PC-9 (cell line): ENCODE results near the gene SP140. TPM values are rescaled to one million over a fixed set of nuclear protein-coding genes. Genes with fewer than 3 reads are reported as not detected.

ENCODE experiments used
- BruUV-seq: library from RNA; stranded (reverse); fragments of 400-500 nt; replicated peaks from 2 replicates; lab custom pipeline; 2021; lab: Mats Ljungman, UMichigan
- CTCF ChIA-PET: fragments of 300-600 bp; sonication (Branson Sonifier 250); formaldehyde crosslinking; loops from one replicate; lab custom pipeline; 2022; ENCODE audit warnings: antibody characterized with exemption; lab: Charles Lee
- POLR2A ChIA-PET: fragments of 300-600 bp; sonication (Branson Sonifier 250); formaldehyde crosslinking; loops from one replicate; lab custom pipeline; 2022; ENCODE audit warnings: antibody characterized with exemption; ENCODE audit not compliant: unreplicated experiment; lab: Charles Lee
- DNase-seq, 2 experiments: peaks; one replicate each; pipeline versions ENCODE4 v3.0.0 to v3.0.0-alpha.2; 2015 to 2022; ENCODE audit warnings: mixed read lengths in 1 of 2
- H2AFZ ChIP-seq: fragments of 200-600 bp; sonication (generic); 2 replicates; pipeline ENCODE4 v1.8.1; 2017; ENCODE audit warnings: antibody characterized with exemption
- H3F3A ChIP-seq: fragments of 200-600 bp; sonication (generic); 2 replicates; pipeline ENCODE4 v1.8.1; 2017; ENCODE audit warnings: antibody characterized with exemption, mild to moderate bottlenecking, low read depth; ENCODE audit not compliant: insufficient read depth
- H3K27ac ChIP-seq: fragments of 200-600 bp; sonication (generic); 2 replicates; pipeline ENCODE4 v1.6.1; 2016; ENCODE audit warnings: mixed run types
- H3K27me3 ChIP-seq: fragments of 200-600 bp; sonication (generic); 2 replicates; pipeline ENCODE4 v1.6.1; 2016; ENCODE audit warnings: low read depth, mixed run types; ENCODE audit not compliant: insufficient read depth
- H3K36me3 ChIP-seq: fragments of 200-600 bp; sonication (generic); 2 replicates; pipeline ENCODE4 v1.6.1; 2016; ENCODE audit warnings: low read depth, mixed run types
- H3K4me1 ChIP-seq: fragments of 200-600 bp; sonication (generic); replicated peaks from 2 replicates; pipeline ENCODE4 v1.6.1; 2016; ENCODE audit warnings: mixed run types; ENCODE audit not compliant: insufficient read depth
- H3K4me2 ChIP-seq: fragments of 200-600 bp; sonication (generic); 2 replicates; pipeline ENCODE4 v1.6.1; 2017; ENCODE audit warnings: mixed run types
- H3K4me3 ChIP-seq: fragments of 200-600 bp; sonication (generic); 2 replicates; pipeline ENCODE4 v1.6.1; 2016; ENCODE audit warnings: mixed run types
- H3K79me2 ChIP-seq: fragments of 200-600 bp; sonication (generic); 2 replicates; pipeline ENCODE4 v1.6.1; 2017; ENCODE audit warnings: low read depth, mixed run types
- H3K9me2 ChIP-seq: fragments of 200-600 bp; sonication (generic); 2 replicates; pipeline ENCODE4 v1.8.1; 2017; ENCODE audit warnings: mild to moderate bottlenecking; ENCODE audit not compliant: insufficient read depth
- H3K9me3 ChIP-seq: fragments of 200-600 bp; sonication (generic); 2 replicates; pipeline ENCODE4 v1.8.1; 2016; ENCODE audit warnings: low read depth; ENCODE audit not compliant: insufficient read depth
- H4K20me1 ChIP-seq: fragments of 200-600 bp; sonication (generic); 2 replicates; pipeline ENCODE4 v1.8.1; 2017; ENCODE audit not compliant: insufficient read depth
- CTCF ChIP-seq: fragments of 200-600 bp; sonication (generic); conservative IDR thresholded peaks from 2 replicates; pipeline ENCODE4 v1.6.1; 2017; ENCODE audit warnings: mixed run types, antibody characterized with exemption, mild to moderate bottlenecking, moderate library complexity
- EZH2 ChIP-seq: fragments of 200-600 bp; sonication (generic); IDR thresholded peaks from 2 replicates; pipeline ENCODE4 v1.8.0; 2017; ENCODE audit warnings: antibody characterized with exemption, low read depth
- intact Hi-C: fragments of 100-400 bp; cut with micrococcal nuclease; formaldehyde crosslinking; loops from one replicate; pipeline ENCODE4 v1.10.0; 2022; ENCODE audit not compliant: unreplicated experiment
- total RNA-seq: library from RNA; stranded (reverse); gene quantifications from 2 replicates; pipeline ENCODE4 v1.2.3, GENCODE V29; 2021

The SP140 gene
- total RNA-seq, 1 experiment from 2014 or later = 0.83 TPM

- no peaks in the 10 kb centered on the region for H3K36me3 ChIP-seq
- TF ChIP-seq EZH2 (no peak), CTCF (no peak)
- POLR2A ChIA-PET = no interaction called here
- no peaks in the 10 kb centered on the region for H4K20me1 ChIP-seq
- H3K79me2 ChIP-seq = no peaks in the 10 kb centered on the region
- DNase-seq = no peak
- no peak overlapping the region for H2AFZ ChIP-seq
- H3K4me1 ChIP-seq = no peaks in the 10 kb centered on the region
- no peak overlapping the region for H3K27ac ChIP-seq
- H3K9me2 ChIP-seq = no peaks in the 10 kb centered on the region
- H3K4me3 ChIP-seq = no peak overlapping the region
- CTCF ChIA-PET = no interaction called here
- no peaks in the 10 kb centered on the region for H3K27me3 ChIP-seq
- intact Hi-C loops = no loop called here
- BruUV-seq = no TSS peak
- H3K4me2 ChIP-seq = no peak overlapping the region
- no peaks in the 10 kb centered on the region for H3F3A ChIP-seq
- no peaks in the 10 kb centered on the region for H3K9me3 ChIP-seq
These were observed 20.7 kb downstream of the SP140 start for GRCh38 chr2:230246206-230246605.

- intact Hi-C loops = no loop called here
- ChIA-PET CTCF (no interaction called here), POLR2A (no interaction called here)
- H3K4me3 ChIP-seq = no peak overlapping the region
- no TSS peak for BruUV-seq
- no peaks in the 10 kb centered on the region for H3K4me1 ChIP-seq
- no peak overlapping the region for H2AFZ ChIP-seq
- no peak overlapping the region for H3K27ac ChIP-seq
- no peaks in the 10 kb centered on the region for H3K36me3 ChIP-seq
- DNase-seq = no peak
- H4K20me1 ChIP-seq = no peaks in the 10 kb centered on the region
- H3K27me3 ChIP-seq = no peaks in the 10 kb centered on the region
- TF ChIP-seq CTCF (no peak), EZH2 (no peak)
- H3K9me2 ChIP-seq = no peaks in the 10 kb centered on the region
- no peaks in the 10 kb centered on the region for H3F3A ChIP-seq
- no peaks in the 10 kb centered on the region for H3K9me3 ChIP-seq
- no peak overlapping the region for H3K4me2 ChIP-seq
- H3K79me2 ChIP-seq = no peaks in the 10 kb centered on the region
These were observed 24.7 kb downstream of the SP140 start for GRCh38 chr2:230250231-230250630.

GRCh38 chr2:230254152-230254881 is 28.8 kb downstream of the SP140 start:
- H3K4me2 ChIP-seq = no peak overlapping the region
- no peaks in the 10 kb centered on the region for H3K79me2 ChIP-seq
- H3K27ac ChIP-seq = no peak overlapping the region
- no peaks in the 10 kb centered on the region for H3K27me3 ChIP-seq
- TF ChIP-seq EZH2 (no peak), CTCF (no peak)
- no peak for DNase-seq
- POLR2A ChIA-PET = no interaction called here
- H4K20me1 ChIP-seq = no peaks in the 10 kb centered on the region
- H3K9me3 ChIP-seq = no peaks in the 10 kb centered on the region
- no peak overlapping the region for H2AFZ ChIP-seq
- no peaks in the 10 kb centered on the region for H3F3A ChIP-seq
- CTCF ChIA-PET = no interaction called here
- no peaks in the 10 kb centered on the region for H3K4me1 ChIP-seq
- intact Hi-C loops = no loop called here
- no peaks in the 10 kb centered on the region for H3K36me3 ChIP-seq
- H3K9me2 ChIP-seq = no peaks in the 10 kb centered on the region
- no peak overlapping the region for H3K4me3 ChIP-seq
- no TSS peak for BruUV-seq
